ENCODE results near the gene ALDH1L1. TPM values are rescaled to one million over a fixed set of nuclear protein-coding genes. Genes with fewer than 3 reads are reported as not detected.

Gene ALDH1L1
- total and polyA plus RNA-seq, 2 of the 13 experiments (the other 11 are each of a cell fraction or from before 2014, with no cell fraction given): 11.2 to 28.7 TPM

DNA sequence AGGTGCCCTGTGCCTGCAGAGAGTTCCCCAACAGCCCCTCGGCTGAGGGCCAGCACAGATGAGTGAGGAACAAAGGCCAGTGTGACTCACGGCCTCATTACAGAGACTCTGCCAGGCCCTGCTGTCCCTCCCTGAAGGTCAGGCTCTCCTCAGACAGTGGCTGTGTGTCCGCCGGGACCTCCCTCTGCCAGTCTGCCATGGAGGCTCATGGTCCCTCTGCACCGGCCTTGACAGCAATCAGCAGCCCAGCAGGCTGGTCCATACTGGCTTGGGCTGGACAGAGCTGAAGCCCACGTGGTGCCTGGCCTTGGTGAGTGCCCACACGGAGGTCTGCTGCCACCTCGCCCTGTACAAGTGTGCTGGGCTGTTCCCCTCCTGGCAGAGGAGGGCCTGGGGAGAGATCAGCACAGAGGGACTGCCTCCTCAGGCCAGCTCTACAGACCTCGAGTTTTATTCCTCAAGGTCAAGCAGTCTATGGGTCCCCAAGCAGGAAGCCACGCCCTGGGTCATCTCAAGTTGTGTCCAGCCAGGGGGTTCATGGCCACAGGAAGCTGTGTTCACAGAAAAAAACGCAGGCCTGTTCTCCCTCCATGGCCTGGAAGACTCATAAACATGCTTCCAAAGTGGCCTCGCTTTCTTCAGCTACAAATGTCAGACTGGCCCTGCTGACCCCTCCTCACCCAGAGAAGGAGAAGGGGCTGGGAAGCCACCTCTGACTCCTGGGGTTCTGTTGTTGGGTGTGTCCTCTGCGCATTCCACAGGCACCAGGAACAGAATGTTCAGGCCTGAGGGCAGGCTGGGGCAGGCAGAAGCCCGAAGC lies 123.5 kb downstream of the ALDH1L1 start (continued):
- TF ChIP-seq PRDM15 (CRISPR knock-in tag; IDR thresholded peaks at IDR 0.05): no peak
- TF ChIP-seq KMT2B (CRISPR knock-in tag; IDR thresholded peaks at IDR 0.05): no peak; the same call in 1 of the 2 replicates
- TF ChIP-seq, protein P1, sequence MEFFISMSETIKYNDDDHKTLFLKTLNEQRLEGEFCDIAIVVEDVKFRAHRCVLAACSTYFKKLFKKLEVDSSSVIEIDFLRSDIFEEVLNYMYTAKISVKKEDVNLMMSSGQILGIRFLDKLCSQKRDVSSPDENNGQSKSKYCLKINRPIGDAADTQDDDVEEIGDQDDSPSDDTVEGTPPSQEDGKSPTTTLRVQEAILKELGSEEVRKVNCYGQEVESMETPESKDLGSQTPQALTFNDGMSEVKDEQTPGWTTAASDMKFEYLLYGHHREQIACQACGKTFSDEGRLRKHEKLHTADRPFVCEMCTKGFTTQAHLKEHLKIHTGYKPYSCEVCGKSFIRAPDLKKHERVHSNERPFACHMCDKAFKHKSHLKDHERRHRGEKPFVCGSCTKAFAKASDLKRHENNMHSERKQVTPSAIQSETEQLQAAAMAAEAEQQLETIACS (CRISPR knock-in tag; IDR thresholded peaks at IDR 0.05): no peak
- no peak for TF ChIP-seq CREB1 (IDR thresholded peaks at IDR 0.05)
- no peak for TF ChIP-seq CREB1 (CRISPR knock-in tag; IDR thresholded peaks at IDR 0.05)
- peak; percentile 31; the same call in 1 of the 2 replicates for TF ChIP-seq ZNF800 (CRISPR knock-in tag; IDR thresholded peaks at IDR 0.05)
- TF ChIP-seq, protein P2, sequence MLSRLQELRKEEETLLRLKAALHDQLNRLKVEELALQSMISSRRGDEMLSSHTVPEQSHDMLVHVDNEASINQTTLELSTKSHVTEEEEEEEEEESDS (CRISPR knock-in tag; IDR thresholded peaks at IDR 0.05; ENCODE audit: borderline replicate concordance): no peak
- no peak for TF ChIP-seq NPAS2 (CRISPR knock-in tag; IDR thresholded peaks at IDR 0.05; ENCODE audit: borderline replicate concordance)
- no peak for TF ChIP-seq TFDP1 (CRISPR knock-in tag; IDR thresholded peaks at IDR 0.05; ENCODE audit: borderline replicate concordance)
- TF ChIP-seq SIN3A (IDR thresholded peaks at IDR 0.05; ENCODE audit: borderline replicate concordance, low read depth, low read length): no peak
- no peak for TF ChIP-seq RFXANK (CRISPR knock-in tag; IDR thresholded peaks at IDR 0.05)
- no peak for TF ChIP-seq CENPBD1 (CRISPR knock-in tag; IDR thresholded peaks at IDR 0.05; ENCODE audit: borderline replicate concordance, low read depth)
- TF ChIP-seq POLR2A (IDR thresholded peaks at IDR 0.05; ENCODE audit: insufficient read depth in 1 of 2, low read depth in 2 of 2, low read length in 2 of 2): 0 out of 4 replicates have a peak, but pooled peaks of 1 of the 2 experiments have one; percentile 32
- no peak for TF ChIP-seq ZBTB44 (CRISPR knock-in tag; IDR thresholded peaks at IDR 0.05)
- no peak for TF ChIP-seq PCBP2 (optimal IDR thresholded peaks at IDR 0.05; ENCODE audit: low read depth, low read length, poor library complexity, severe bottlenecking)
- TF ChIP-seq, protein P3, sequence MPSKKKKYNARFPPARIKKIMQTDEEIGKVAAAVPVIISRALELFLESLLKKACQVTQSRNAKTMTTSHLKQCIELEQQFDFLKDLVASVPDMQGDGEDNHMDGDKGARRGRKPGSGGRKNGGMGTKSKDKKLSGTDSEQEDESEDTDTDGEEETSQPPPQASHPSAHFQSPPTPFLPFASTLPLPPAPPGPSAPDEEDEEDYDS (CRISPR knock-in tag; IDR thresholded peaks at IDR 0.05): peak; percentile 56; the same call in 1 of the 2 replicates

Data from HepG2 (cell line).